Activated T-cell treated with anti-CD3 and anti-CD28 coated beads, Interleukin-2, amount 50 U/mL, for 48 hours (primary cell): ENCODE measurements around the gene FMN1.

Source experiments
- DNase-seq, 2 experiments: peaks; one replicate each; pipeline ENCODE4 v3.0.0-alpha.2; 2020

The FMN1 gene

GRCh38 chr15:33005582-33005981, 188.9 kb downstream of the FMN1 start:
- DNase-seq: no peak

- no peak for DNase-seq
These were observed 192.6 kb downstream of the FMN1 start for GRCh38 chr15:33001926-33002325.

- DNase-seq: no peak
These were observed 195.4 kb downstream of the FMN1 start for GRCh38 chr15:32998979-32999672.

DNA sequence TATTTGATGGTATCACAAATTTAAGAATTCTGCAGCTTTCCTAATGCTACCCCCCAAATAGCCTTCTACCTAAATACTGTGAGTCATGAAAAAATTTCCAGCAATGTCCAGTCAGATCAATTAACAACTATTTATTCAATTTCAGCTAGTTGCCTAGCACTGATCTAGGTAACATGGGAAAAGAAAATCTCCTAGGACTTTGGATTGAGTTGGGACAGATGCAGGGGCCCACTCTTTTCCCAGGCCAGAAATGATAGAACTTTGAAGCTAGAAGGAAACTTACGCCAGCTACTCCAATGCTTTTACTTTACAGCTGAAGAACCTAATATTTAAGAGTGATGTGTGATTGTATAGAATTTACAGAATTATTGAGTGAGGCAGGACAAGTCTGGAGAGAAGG, 196.3 kb downstream of the FMN1 start:
- no peak for DNase-seq

GRCh38 chr15:32994810-32995424, 199.6 kb downstream of the FMN1 start:
- DNase-seq: no peak

- no peak for DNase-seq
These were observed 201.2 kb downstream of the FMN1 start for GRCh38 chr15:32993285-32993684.

DNA sequence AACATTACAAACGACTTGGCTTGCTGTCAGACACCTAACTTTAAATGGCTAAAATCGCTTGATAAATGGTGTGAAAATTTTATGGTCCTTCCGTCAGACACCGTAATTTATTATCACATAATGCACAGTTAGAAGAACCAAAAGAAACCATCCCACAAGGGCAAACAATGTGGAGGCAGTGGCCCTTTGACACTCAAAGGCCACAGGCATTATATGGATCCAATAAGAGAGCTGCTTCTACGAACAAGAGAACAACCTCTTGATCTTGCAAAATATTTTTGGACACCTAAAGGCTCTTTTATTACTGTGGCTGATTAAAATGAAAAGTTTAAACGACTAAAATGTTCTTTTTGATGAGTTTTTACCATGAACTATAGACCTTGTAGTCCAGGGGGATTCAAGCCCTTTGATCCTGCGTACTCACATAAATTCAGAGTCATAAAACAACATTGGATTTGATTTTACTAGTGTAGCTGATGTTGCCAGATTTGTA, 202.8 kb downstream of the FMN1 start:
- no peak for DNase-seq

DNA sequence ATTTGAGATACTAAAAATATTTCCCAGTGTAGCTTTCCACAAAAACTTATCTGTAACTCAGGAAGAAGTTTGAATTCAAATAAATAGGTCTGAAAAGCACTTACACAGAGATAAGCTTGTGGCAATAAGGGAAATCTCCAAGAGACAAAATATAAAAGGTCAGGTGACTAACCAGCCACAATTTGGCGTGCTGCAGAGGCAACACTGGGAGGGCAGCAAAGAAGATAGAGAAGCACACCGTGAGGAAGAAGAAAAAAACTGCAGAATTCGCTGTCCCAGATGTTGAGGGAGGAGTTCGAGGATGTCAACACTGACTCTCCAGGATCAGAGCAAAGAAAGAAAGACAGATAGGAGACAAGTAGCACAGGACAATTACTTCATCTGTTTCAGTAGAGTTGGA, 204.4 kb downstream of the FMN1 start:
- no peak for DNase-seq

DNA sequence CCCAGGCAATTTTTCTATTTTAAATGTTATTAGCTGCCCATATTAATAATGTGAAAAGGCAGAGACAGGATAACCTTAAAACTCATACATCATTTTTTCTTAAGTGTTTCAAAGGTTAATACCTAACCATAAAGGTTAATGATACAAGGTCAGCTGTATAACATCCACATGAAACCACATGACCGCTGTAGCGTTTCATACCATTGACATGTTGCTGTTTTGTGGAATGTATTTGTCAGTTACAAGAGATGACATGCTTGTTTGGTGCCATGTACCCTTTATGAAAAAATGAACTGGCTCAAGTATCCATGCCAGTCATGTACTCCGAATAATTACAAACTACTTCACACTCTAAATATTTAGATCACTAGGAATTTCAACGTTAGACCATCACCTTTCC, 207.4 kb downstream of the FMN1 start:
- DNase-seq: no peak

GRCh38 chr15:32986147-32986546, 208.4 kb downstream of the FMN1 start:
- no peak for DNase-seq

GRCh38 chr15:32983679-32984078, 210.8 kb downstream of the FMN1 start:
- DNase-seq: no peak

GRCh38 chr15:32982001-32982400, 212.5 kb downstream of the FMN1 start:
- DNase-seq: no peak

- no peak for DNase-seq
These were observed 213.0 kb downstream of the FMN1 start for GRCh38 chr15:32981536-32981935.

DNA sequence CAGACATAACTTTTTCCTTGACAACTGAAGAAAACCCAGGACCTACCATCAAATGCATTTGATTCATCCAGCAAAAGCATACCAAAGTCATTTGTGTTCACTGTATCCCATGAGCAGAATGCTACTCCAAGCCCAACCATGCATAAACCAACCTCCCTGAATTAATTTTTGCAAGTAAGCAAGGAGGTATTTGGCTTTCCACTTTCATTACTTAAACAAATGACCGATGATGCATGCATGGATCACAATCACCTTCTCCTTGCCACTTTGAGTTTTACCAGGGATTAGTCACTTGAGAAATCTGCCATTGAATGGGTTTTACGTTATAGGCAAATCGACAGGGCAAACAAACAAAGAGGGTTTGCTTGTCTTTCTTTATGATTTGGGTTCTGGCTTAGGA, 214.8 kb downstream of the FMN1 start:
- DNase-seq: no peak

- DNase-seq: no peak
These were observed 217.0 kb downstream of the FMN1 start for GRCh38 chr15:32977506-32977905.

- no peak for DNase-seq
These were observed 219.8 kb downstream of the FMN1 start for GRCh38 chr15:32974691-32975090.

- no peak for DNase-seq
These were observed 221.8 kb downstream of the FMN1 start for GRCh38 chr15:32972686-32973085.

- no peak for DNase-seq
These were observed 223.7 kb downstream of the FMN1 start for GRCh38 chr15:32970847-32971246.

GRCh38 chr15:32967521-32967920, 227.0 kb downstream of the FMN1 start:
- DNase-seq: no peak

GRCh38 chr15:32966512-32966911, 228.0 kb downstream of the FMN1 start:
- no peak for DNase-seq

DNA sequence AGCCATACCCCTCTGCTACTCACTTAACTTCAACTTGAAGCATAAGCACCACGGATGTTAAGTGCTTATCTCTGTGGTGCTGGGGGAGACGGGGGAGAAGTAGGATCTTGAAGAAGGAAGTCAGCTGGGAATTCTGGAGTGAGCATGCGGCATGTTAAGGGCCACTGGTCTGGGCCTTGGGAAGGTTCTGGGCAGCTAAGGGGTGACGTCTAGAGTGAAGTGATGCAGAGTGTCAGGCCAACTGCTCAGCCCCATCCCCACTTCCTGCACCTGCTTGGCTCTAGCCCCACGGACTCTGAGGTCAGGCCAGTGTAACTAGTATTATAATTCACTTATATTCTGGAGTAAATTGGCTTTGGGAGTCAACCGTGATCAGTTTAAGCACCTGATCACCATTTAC, 228.6 kb downstream of the FMN1 start:
- DNase-seq: no peak

DNA sequence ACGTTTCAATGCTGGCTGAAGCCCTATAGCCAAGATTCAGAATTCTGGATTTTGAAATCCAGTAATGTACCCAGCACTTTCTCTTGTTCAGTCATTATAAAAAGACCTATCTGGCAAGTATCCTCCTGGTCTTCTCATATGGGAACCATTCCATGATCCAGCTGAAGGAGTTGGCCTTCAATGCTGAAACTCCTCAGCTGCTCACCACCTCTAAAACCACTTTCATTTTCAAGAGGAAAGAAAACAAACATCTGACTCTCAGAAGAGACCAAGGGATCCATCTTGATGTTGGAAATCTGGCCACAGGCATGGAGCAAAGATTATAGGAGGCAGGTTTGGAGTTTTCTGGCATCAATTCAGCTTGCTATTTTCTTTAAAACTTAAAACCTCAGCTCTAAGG, 235.4 kb downstream of the FMN1 start:
- no peak for DNase-seq

DNA sequence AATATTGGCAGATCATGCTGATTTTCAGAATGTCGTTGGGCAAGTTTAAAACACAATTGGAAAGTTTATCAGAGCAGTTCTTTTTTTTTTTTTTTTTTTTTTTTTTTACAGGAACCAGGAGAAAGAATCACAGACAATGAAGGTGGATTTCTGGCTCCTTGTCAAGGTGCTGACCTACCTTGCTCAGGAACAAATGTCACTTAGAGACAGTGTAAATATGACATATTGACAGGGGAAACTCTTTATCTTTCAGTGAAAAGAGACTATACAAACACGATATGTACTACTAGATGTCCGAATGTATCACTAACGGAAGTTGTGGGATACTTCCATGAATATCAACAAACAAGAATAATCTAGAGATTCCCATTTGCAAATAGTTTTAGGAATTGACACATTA, 237.3 kb downstream of the FMN1 start:
- no peak for DNase-seq

DNA sequence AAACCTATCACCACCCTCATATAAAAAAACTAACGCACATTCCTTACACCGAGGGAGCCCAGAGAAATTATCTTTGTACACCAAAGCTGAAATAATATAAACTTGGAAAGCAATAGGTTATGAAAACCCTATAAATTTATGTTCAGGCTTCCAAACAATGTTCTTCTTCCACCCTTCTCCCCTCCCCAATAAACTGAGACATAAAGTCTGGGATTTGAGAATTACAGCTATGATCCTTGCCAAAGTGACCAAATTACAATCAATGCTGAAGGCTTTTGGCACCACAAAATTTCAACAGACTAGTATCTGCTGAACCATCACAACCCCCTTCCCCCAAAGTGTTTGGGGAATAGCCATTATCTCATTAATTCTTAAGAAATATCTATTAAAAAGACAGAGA, 237.8 kb downstream of the FMN1 start:
- no peak for DNase-seq

- no peak for DNase-seq
These were observed 238.5 kb downstream of the FMN1 start for GRCh38 chr15:32956006-32956405.
